ENCODE measurements around the gene GCC1. TPM values are rescaled to one million over a fixed set of nuclear protein-coding genes. Genes with fewer than 3 reads are reported as not detected.
"Not testable (repeated sequence)": the region's sequence is repeated elsewhere in the genome, so short reads cannot be mapped to it uniquely, and the experiment has no call there.

The GCC1 gene
- total RNA-seq, 1 donor from 2014 or later = 15.6 TPM

DNA sequence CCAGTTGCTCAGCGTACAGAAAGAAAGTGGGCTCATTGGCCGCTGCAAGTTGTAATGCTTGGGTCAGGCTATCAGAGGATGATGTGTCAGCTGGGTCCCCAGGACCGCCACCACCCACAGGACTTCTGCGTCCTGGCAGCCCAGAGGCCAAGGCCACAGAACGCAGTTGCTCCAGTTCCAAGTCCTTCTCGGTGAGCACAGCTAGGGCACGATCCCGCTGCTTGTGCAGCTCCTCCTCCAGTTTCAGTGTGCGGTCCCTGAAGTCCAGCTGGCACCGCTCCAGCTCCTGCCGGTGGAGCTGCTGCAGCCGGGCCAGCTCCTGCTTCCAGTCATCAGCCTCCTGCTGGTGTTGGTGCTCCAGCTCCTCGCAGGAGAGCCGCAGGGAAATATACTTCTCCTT, 3.0 kb downstream of the GCC1 start:
- peaks cover 31% of the 10 kb centered on the region for H3K4me1 Mint-ChIP-seq
- DNase-seq = no peak
- H3K4me3 Mint-ChIP-seq = no peak overlapping the region
- H3K9me3 Mint-ChIP-seq = no peaks in the 10 kb centered on the region
- no peak overlapping the region for H3K27ac Mint-ChIP-seq
- H3K36me3 Mint-ChIP-seq (ENCODE audit: low read depth) = peaks cover 33% of the 10 kb centered on the region
- intact Hi-C loops (cut with micrococcal nuclease) = no loop called here
- H3K27me3 Mint-ChIP-seq = no peaks in the 10 kb centered on the region

DNA sequence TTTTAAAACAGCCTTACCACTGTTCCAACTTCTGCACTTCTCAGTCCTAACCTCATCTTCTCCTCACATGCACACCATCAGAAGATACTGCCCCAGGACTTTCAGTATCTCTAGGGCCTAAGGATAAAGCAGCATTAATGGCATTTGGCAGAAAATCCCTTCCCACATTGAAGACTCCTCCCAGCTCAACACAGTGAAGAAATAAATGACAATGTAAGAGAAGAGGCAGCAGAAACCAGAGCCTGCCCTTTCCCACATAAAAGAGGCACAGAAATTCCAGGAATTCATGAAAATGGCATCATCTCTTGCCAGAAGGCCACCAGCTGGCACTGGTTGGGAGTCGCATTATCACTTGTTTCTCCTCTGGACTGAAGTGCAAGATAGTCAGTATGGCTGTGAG, 3.7 kb downstream of the GCC1 start:
- Mint-ChIP-seq H3K4me3 (no peak overlapping the region), H3K4me1 (peaks cover 29% of the 10 kb centered on the region), H3K27ac (no peak overlapping the region), H3K9me3 (no peaks in the 10 kb centered on the region), H3K36me3 (ENCODE audit: low read depth) (peaks cover 36% of the 10 kb centered on the region), H3K27me3 (no peaks in the 10 kb centered on the region)
- intact Hi-C loops (cut with micrococcal nuclease) = no loop called here
- DNase-seq = no peak

GRCh38 chr7:127580612-127581011, 4.8 kb downstream of the GCC1 start:
- intact Hi-C loops (cut with micrococcal nuclease) = no loop called here

GRCh38 chr7:127578711-127579275, 6.6 kb downstream of the GCC1 start:
- no peak overlapping the region for H3K27ac Mint-ChIP-seq

More at GRCh38 chr7:127580612-127581011, 4.8 kb downstream of the GCC1 start:
- no peak overlapping the region for H3K27ac Mint-ChIP-seq
- no peak overlapping the region for H3K4me3 Mint-ChIP-seq
- H3K9me3 Mint-ChIP-seq = no peaks in the 10 kb centered on the region
- H3K4me1 Mint-ChIP-seq = peaks cover 26% of the 10 kb centered on the region
- peaks cover 36% of the 10 kb centered on the region for H3K36me3 Mint-ChIP-seq (ENCODE audit: low read depth)
- no peaks in the 10 kb centered on the region for H3K27me3 Mint-ChIP-seq
- no peak for DNase-seq

DNA sequence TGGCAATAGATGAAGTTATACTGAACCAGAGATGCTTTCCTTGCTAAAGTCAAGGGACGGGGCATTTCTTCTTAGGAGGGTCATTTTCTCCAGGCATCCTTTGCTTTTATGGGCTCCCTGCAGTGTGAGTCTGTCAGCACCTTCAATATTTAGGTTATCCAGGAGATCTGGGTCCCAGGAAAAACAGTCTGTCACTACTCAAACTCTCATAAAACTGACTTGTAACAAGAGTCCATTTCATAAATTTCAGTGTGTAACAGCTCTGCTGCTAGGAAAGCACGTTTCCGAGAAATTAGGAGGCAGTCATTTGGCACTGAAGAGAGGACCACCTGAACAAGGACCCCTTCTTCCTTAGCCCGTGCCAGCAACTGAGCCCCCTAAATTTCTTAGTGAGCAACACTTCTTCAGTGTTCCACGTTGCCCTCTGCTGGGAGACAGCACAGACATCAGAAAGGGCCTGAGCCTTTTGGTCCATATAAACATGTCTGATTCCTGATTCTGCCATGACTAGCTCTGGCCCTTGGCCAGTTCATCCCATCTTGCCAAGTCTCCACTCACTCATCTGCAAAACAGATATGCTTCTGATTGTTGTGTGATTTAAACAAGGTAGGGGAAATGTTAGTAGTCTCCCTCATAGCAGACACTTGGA, 7.2 kb downstream of the GCC1 start:
- intact Hi-C loops (cut with micrococcal nuclease) = no loop called here
- H3K27ac Mint-ChIP-seq = no peak overlapping the region
- H3K36me3 Mint-ChIP-seq (ENCODE audit: low read depth) = peaks cover 34% of the 10 kb centered on the region
- H3K27me3 Mint-ChIP-seq = no peaks in the 10 kb centered on the region
- peaks cover 12% of the 10 kb centered on the region for H3K4me1 Mint-ChIP-seq
- no peaks in the 10 kb centered on the region for H3K9me3 Mint-ChIP-seq
- DNase-seq = no peak
- H3K4me3 Mint-ChIP-seq = no peak overlapping the region

More at GRCh38 chr7:127578711-127579275, 6.6 kb downstream of the GCC1 start:
- Mint-ChIP-seq H3K4me1 (peaks cover 17% of the 10 kb centered on the region), H3K27me3 (no peaks in the 10 kb centered on the region), H3K36me3 (ENCODE audit: low read depth) (peaks cover 38% of the 10 kb centered on the region), H3K4me3 (no peak overlapping the region), H3K9me3 (no peaks in the 10 kb centered on the region)
- DNase-seq = no peak
- intact Hi-C loops (cut with micrococcal nuclease) = no loop called here

DNA sequence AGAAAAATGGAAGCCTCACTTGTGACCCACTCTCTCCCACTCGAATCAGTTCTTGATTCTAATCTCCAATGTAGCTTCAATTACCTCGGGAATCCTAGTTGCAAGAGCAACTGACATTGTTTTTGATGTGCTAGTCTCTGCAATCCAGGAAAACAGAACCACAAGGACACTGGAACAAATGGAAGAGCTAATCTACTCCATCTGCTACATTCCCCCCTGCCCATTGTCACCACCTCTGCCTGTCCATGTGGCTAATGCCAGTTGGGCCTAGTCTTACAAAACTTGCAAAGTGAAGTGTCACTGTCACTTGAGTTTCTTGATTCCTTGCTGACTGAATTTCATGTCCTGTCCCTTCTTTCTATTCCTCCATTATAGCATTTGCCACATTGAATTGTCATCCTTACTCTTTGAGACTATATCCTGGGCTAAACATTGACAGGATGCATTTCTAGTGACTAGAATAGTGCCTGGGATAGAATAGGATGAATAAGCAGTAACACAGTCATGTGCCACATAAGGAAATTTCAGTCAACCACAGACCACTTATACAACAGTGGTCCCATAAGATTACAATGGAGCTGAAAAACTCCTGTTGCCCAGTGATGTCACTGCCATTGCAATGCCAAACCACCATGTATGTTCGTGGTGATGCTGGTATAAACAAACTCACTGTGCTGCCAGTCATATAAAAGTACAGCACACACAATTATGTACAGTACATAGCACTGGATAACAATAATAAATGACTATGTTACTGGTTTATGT, 13.5 kb downstream of the GCC1 start:
- Mint-ChIP-seq H3K36me3 (ENCODE audit: low read depth) (peaks cover 6% of the 10 kb centered on the region), H3K27me3 (no peaks in the 10 kb centered on the region), H3K27ac (no peak overlapping the region), H3K4me3 (no peak overlapping the region), H3K4me1 (no peaks in the 10 kb centered on the region), H3K9me3 (peaks cover 3% of the 10 kb centered on the region)
- intact Hi-C loops (cut with micrococcal nuclease) = no loop called here
- DNase-seq = no peak

GRCh38 chr7:127568034-127568433, 17.4 kb downstream of the GCC1 start:
- DNase-seq; H3K36me3 Mint-ChIP-seq (ENCODE audit: low read depth); H3K27me3 Mint-ChIP-seq; H3K9me3 Mint-ChIP-seq; intact Hi-C loops (cut with micrococcal nuclease); H3K4me1 Mint-ChIP-seq; H3K27ac Mint-ChIP-seq; H3K4me3 Mint-ChIP-seq: not testable (repeated sequence)

DNA sequence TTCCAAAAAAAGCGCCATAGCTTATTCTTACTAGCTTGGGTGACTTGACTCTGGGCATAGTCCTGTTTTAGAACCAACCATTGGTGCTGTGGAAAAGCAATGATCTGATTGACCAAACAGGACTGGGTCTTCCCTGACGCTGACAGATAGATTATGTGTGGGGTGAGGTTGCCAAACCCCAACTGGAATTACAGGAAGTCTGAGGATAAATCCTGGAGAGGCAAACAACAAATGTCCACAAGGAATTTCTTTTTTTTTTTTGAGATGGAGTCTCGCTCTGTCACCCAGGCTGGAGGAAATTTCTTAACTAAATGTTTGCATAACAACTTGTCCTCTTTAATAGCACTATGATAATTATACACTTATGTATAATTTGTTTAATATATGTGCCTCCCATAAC, 19.2 kb downstream of the GCC1 start:
- DNase-seq = no peak
- Mint-ChIP-seq H3K27ac (no peak overlapping the region), H3K4me3 (no peak overlapping the region), H3K36me3 (ENCODE audit: low read depth) (peaks cover 3% of the 10 kb centered on the region), H3K4me1 (no peaks in the 10 kb centered on the region), H3K27me3 (no peaks in the 10 kb centered on the region), H3K9me3 (peaks cover 9% of the 10 kb centered on the region)
- intact Hi-C loops (cut with micrococcal nuclease) = no loop called here

- no peaks in the 10 kb centered on the region for H3K9me3 Mint-ChIP-seq
- no peak for DNase-seq
- no peaks in the 10 kb centered on the region for H3K4me1 Mint-ChIP-seq
- intact Hi-C loops (cut with micrococcal nuclease) = no loop called here
- peaks cover 5% of the 10 kb centered on the region for H3K27me3 Mint-ChIP-seq
- no peak overlapping the region for H3K4me3 Mint-ChIP-seq
- H3K27ac Mint-ChIP-seq = no peak overlapping the region
- no peaks in the 10 kb centered on the region for H3K36me3 Mint-ChIP-seq (ENCODE audit: low read depth)
Observed at GRCh38 chr7:127557803-127558202, 27.6 kb downstream of the GCC1 start.

DNA sequence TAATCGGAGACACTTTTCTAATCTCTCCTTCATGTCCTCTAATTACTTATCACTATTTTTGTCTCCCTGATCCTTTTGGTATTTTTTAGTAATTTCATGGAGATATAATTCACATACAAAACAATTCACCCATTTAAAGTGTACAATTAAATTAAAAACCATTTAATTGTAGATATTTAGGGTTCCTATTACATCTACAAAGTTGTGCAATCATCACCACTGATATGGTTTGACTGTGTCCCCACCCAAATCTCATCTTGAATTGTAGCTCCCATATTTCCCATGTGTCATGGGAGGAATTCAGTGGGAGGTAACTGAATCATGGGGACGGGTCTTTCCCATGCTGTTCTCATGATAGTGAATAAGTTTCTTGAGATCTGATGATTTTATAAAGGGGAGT, 29.0 kb downstream of the GCC1 start:
- H3K27me3 Mint-ChIP-seq = peaks cover 5% of the 10 kb centered on the region
- no peak for DNase-seq
- H3K4me1 Mint-ChIP-seq = no peaks in the 10 kb centered on the region
- no peaks in the 10 kb centered on the region for H3K36me3 Mint-ChIP-seq (ENCODE audit: low read depth)
- H3K27ac Mint-ChIP-seq = no peak overlapping the region
- no peak overlapping the region for H3K4me3 Mint-ChIP-seq
- peaks cover 3% of the 10 kb centered on the region for H3K9me3 Mint-ChIP-seq
- intact Hi-C loops (cut with micrococcal nuclease) = no loop called here

- no peak for DNase-seq
- Mint-ChIP-seq H3K9me3 (peaks cover 8% of the 10 kb centered on the region), H3K27ac (no peak overlapping the region), H3K4me3 (no peak overlapping the region), H3K4me1 (no peaks in the 10 kb centered on the region), H3K36me3 (ENCODE audit: low read depth) (no peaks in the 10 kb centered on the region), H3K27me3 (peaks cover 3% of the 10 kb centered on the region)
- intact Hi-C loops (cut with micrococcal nuclease) = no loop called here
Observed at GRCh38 chr7:127551941-127552340, 33.5 kb downstream of the GCC1 start.

GRCh38 chr7:127550247-127550646, 35.1 kb downstream of the GCC1 start:
- no peak for DNase-seq
- Mint-ChIP-seq H3K36me3 (ENCODE audit: low read depth) (no peaks in the 10 kb centered on the region), H3K4me1 (no peaks in the 10 kb centered on the region), H3K4me3 (no peak overlapping the region), H3K27me3 (peaks cover 3% of the 10 kb centered on the region), H3K27ac (no peak overlapping the region), H3K9me3 (peaks cover 19% of the 10 kb centered on the region)
- intact Hi-C loops (cut with micrococcal nuclease) = no loop called here

DNA sequence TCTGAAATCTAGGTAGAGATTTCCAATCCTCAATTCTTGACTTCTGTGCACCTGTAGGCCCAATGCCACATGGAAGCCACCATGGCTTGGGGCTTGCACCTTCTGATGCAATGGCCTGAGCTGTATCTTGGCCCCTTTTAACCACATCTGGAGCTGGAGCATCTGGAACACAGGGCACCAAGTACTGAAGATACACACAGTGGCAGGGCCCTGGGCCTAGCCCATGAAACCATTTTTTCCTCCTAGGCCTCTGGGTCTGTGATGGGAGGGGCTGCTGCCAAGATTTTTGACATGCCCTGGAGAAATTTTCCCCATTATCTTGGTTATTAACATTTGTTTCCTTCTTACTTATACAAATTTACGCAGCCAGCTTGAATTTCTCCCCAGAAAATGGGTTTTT, 39.1 kb downstream of the GCC1 start:
- Mint-ChIP-seq H3K4me1 (no peaks in the 10 kb centered on the region), H3K36me3 (ENCODE audit: low read depth) (no peaks in the 10 kb centered on the region), H3K4me3 (no peak overlapping the region), H3K27ac (no peak overlapping the region), H3K9me3 (peaks cover 20% of the 10 kb centered on the region), H3K27me3 (peaks cover 6% of the 10 kb centered on the region)
- intact Hi-C loops (cut with micrococcal nuclease) = no loop called here
- DNase-seq = no peak

- no peaks in the 10 kb centered on the region for H3K4me1 Mint-ChIP-seq
- intact Hi-C loops (cut with micrococcal nuclease) = no loop called here
- peaks cover 12% of the 10 kb centered on the region for H3K9me3 Mint-ChIP-seq
- no peak overlapping the region for H3K4me3 Mint-ChIP-seq
- DNase-seq = no peak
- H3K27me3 Mint-ChIP-seq = peaks cover 12% of the 10 kb centered on the region
- H3K27ac Mint-ChIP-seq = no peak overlapping the region
- no peaks in the 10 kb centered on the region for H3K36me3 Mint-ChIP-seq (ENCODE audit: low read depth)
Observed at GRCh38 chr7:127541548-127541947, 43.8 kb downstream of the GCC1 start.
